GM12801 (cell line): ENCODE measurements around the gene RPL38.

Experiments used
- CTCF ChIP-seq: IDR thresholded peaks from one replicate; pipeline ENCODE4 v1.5.1; 2011; ENCODE audit warnings: control low read depth; ENCODE audit not compliant: insufficient read length; ENCODE audit errors: extremely low read depth

RPL38 gene

DNA sequence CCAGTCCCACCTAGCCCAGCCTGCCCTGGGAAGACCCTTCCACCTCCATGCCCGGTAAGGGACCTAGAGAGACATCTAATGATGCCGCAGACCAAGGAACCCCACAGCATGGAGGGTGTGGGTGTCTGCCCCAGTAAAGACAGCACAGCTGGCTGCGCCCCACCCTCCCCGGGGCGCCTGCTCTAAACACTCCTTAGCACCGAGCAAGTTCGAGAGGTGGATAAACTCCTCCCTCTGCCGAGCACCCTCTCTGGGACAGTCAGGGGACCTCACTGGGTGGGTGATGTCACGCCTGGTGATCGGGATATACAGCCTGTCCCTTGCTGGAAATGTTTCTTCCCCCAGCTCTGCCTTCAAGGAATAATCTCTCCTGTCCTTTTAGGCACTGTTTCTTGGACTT, 53.8 kb downstream of the RPL38 start:
- TF ChIP-seq CTCF: no peak

GRCh38 chr17:74259667-74260524, 56.4 kb downstream of the RPL38 start:
- TF ChIP-seq CTCF: no peak
